WI38 (cell line): ENCODE data around the gene MTA3.
"Not testable (repeated sequence)": the region's sequence is repeated elsewhere in the genome, so short reads cannot be mapped to it uniquely, and the experiment has no call there.

Experiments used
- H3K4me3 ChIP-seq: 2 replicates; pipeline ENCODE4 v1.5.1; 2011; ENCODE audit warnings: low read depth, mild to moderate bottlenecking, control low read depth, low read length
- CTCF ChIP-seq: IDR thresholded peaks from 2 replicates; pipeline ENCODE4 v1.5.1; 2012; ENCODE audit warnings: low read depth, mild to moderate bottlenecking, control low read depth, low read length

Gene MTA3

GRCh38 chr2:42593282-42593681, 24.9 kb downstream of the MTA3 start:
- TF ChIP-seq CTCF: no peak
- H3K4me3 ChIP-seq: no peak overlapping the region

GRCh38 chr2:42598656-42599055, 30.2 kb downstream of the MTA3 start:
- TF ChIP-seq CTCF: no peak
- no peak overlapping the region for H3K4me3 ChIP-seq

GRCh38 chr2:42601076-42601475, 32.6 kb downstream of the MTA3 start:
- no peak for TF ChIP-seq CTCF
- H3K4me3 ChIP-seq: no peak overlapping the region

- H3K4me3 ChIP-seq: no peak overlapping the region
- TF ChIP-seq CTCF: no peak
These were observed 33.9 kb downstream of the MTA3 start for GRCh38 chr2:42602218-42602875.

- H3K4me3 ChIP-seq: no peak overlapping the region
- TF ChIP-seq CTCF: no peak
These were observed 34.4 kb downstream of the MTA3 start for GRCh38 chr2:42602876-42603219.

GRCh38 chr2:42604341-42604867, 36.0 kb downstream of the MTA3 start:
- H3K4me3 ChIP-seq: not testable (repeated sequence)

- not testable (repeated sequence) for H3K4me3 ChIP-seq
These were observed 37.7 kb downstream of the MTA3 start for GRCh38 chr2:42606166-42606565.

- no peak overlapping the region for H3K4me3 ChIP-seq
- no peak for TF ChIP-seq CTCF
These were observed 38.7 kb downstream of the MTA3 start for GRCh38 chr2:42607101-42607637.
